HG03354 (cell line): ENCODE measurements around the gene NTRK3.
"Not testable (repeated sequence)": the region's sequence is repeated elsewhere in the genome, so short reads cannot be mapped to it uniquely, and the experiment has no call there.

Experiments used
- ATAC-seq: cut with Tn5 transposase; IDR thresholded peaks from one replicate; pipeline ENCODE4 v1.9.1; 2021; ENCODE audit warnings: mild to moderate bottlenecking; ENCODE audit not compliant: unreplicated experiment, poor library complexity, severe bottlenecking

Gene NTRK3

DNA sequence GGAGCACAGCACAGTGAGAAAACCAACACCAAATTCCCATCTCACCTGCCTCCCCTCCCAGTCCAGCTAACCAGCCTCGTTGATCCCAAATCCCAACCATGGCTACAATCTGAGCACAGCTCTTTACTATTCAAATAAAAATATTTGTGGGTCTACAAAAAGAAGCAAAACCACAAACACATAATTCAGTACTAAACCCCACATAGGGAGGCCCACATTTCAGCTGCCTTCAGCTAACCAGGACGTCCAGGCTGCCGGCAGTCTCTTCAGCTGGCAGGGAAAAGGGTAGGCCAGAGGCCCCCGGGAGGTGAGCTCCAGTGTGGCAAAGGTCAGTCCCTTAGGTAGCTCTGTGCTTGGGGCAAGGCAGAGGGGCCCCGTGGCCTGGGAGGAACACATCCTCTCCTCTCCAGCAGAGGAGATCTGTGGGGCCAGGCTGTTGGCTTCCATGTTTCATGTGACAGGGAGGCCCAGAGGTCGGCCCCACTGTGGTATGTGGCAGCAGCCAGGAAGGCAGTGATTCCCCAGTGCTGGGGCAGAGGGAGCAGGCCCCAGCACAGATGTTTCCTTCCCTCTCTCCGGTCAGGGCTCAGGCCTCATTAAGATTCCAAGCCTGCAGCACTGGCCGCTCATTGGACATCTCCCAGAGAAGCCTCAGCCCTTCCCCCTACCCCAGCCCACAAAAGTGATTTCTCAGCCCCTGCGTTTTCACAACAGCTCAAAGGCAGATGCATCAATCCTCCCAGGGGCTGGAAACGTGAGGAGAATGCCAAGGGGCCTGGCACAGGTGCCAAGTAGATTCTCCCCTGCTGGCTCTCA is 381.4 kb downstream of the NTRK3 start:
- no peak for ATAC-seq

DNA sequence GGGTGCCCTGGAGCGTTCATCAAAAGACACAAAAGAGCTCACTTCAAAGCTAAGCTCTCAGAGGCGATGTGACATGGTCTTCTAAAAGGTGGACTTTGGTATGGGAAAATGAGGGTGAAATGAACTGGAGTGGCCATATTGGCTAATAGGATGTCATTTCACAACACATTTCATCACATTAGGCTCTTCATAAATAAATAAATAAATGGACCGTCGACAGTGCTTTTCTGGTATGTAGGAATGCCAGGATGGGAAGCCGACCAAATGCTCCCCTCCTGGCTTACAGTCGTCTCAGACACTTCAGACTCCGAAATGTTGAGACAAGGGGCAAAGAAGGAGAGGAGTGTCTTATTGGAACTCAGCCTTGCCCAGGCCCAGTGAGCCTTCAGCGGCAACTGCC is 383.0 kb downstream of the NTRK3 start:
- no peak for ATAC-seq

DNA sequence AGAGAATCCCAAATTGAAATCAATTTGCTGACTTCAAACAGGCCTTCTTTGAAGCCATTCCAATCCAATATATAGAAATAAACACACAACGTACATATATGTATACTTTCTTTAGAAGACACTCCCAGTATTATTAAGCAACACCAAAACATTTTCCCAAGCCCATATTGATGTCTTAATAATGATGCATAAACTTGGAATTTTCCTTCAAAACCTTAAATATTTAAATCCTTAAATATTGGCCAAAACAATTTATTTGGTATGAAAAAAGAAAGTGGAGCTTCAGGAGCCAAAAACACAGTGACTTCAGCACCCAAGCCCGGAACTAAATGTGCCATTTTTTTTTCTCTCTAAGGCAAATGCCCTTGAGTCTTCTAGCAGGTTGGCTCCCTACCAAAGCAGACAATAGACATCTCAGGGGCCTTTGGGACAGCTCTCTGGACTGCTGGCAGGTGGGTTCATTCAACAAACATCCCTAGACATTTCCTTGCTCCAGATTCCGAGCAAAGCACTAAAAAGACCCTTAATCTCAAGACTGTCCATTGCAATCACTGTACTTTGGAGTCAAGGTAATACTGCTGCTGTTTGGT is 384.7 kb downstream of the NTRK3 start:
- ATAC-seq: no peak

DNA sequence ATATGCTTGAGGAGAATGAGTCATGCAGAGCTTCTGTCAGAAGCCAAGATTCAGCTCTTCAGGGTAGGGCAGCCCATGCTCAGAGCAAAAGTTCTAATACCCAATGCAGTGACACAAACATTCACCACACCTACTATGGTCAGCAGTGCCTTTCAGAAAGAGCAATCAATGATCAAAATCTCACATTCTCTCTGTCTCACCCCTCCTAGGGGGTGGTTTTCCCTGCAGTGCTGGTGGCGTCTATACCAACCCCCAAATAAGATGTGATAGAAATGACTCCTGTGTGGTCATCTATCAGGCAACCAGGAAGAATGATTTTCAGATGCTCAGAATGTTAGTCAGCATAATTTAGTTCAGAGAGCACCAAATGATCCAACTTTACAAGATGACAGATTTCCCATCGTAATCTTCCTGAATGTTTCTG is 385.3 kb downstream of the NTRK3 start:
- ATAC-seq: no peak

DNA sequence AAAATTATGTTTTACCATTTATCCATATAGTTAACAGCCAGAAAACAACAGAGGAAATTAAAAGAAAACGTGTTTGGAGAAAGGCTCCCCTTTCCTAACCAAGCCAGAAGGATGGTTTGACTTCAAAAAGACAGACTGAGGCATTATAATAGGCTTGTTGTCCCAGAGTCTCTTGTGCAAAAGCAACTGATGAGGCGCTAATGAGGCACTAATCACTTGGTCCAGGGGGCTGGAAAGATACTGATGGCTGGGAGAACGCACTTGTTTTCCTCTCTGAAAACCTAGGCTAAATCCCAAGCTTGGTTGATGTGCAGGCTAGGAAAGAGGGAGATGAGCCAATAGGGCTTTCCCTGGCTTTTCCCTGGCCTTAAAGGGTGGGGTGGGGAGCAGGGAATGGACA is 389.6 kb downstream of the NTRK3 start:
- no peak for ATAC-seq

DNA sequence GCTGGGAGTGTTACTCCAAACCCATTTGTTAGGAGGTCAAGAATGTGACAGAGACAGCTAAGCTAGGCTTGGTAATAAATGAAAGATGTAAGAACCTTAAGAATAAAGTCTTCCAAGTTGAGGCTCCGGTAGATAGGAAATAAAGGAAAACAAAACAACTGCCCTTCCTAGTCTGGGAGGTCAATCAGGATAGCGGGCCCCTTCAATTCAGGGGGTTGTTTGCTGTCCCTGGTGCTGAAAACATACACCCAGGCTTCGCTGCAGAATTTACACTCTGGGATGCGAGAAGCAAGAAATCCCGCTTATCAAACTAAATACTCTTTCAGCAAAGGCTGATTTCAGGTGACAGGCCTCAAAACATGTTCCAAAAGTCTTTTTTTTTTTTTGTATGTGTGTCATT is 393.4 kb downstream of the NTRK3 start:
- no peak for ATAC-seq

DNA sequence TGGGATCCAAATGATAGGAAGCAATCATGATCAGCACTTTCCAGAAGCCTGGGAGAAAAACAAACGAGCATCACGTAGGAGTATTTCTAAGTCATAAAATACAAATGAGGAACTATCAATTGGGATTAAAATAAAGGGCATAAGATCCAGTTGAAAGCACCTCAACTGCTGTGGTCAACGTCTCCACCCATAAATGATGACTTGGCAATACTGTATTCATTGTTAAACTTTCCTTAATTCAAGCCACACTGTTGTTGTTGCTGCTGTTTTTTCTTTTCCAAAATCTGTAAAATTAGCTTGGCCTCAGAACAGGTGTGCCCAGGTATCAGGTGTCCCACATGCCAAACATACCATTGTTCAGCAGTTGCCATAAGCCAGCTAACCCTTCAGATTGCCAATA is 395.8 kb downstream of the NTRK3 start:
- no peak for ATAC-seq

DNA sequence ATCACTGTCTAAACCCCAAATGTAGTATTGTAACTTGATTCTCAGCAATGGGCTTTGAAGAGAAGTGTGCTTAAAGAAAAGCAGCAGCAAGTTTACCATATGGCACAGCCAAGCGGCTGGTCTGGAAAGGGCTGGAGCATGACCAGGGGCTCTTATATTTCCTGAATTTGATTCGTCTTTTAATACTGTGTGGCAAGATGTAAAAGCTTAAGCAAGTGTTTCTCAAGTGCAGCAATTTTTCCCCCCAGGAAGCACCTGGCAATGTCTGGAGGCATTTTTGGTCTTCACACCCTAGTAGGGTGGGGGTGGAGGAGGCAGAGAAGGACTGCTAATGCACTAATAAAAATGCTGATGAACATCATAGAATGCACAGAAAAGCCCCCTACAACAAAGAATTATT is 397.9 kb downstream of the NTRK3 start:
- no peak for ATAC-seq

DNA sequence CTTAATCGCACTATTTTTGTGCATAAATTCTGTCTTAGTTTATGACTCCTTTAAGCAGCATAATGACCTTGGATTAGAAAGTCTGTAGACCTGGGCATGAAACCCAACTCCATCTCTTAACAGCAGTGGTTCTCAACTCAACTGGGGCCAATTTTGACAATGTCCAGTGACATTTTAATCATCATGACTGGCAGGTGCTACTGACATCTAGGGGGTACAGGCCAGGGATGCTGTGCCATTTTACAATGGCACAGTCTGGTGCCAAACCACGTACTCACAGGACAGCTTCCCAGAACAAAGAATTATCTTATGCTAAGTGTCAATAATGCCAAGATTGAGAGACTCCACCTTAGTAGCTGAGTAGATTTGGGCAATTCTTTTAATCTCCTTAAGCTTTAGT is 405.0 kb downstream of the NTRK3 start:
- ATAC-seq: no peak

DNA sequence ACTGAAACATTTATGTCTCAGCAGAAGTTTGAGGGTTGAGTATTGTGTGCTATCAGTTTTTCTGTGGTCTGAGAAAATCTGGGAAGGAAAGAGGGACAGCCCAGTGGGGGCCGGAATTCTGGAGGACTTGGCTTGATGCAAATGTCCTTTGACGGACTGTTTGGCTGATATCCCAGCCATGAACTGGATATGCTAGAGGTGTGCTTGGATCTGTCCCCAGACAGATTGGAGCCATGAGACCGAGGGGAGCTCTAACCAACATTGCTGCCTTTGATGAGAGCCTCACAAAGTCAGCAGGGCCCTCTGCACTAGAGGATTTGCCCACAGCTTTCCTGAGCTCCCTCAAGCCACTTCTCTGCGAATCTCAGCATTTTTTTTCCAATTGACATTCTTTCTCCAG is 405.6 kb downstream of the NTRK3 start:
- no peak for ATAC-seq

DNA sequence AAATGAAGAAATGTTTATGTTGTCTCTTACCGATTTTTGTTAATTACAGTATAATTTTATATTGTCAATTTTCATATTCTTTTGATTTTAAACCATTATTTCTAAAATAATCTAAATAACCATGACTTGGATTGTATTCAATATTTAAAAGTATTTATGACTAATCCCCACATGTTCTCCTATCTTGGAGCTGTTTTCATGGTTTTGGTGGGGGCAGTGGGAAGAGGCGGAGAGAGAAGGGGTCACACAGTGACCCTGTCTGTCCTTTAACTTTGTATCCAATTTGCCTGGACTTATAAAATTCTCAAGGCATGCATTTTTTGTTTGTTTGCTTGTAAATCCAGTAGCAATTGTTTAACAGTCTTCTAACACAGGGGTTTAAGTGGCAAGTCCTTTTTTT is 407.4 kb downstream of the NTRK3 start:
- ATAC-seq: no peak

DNA sequence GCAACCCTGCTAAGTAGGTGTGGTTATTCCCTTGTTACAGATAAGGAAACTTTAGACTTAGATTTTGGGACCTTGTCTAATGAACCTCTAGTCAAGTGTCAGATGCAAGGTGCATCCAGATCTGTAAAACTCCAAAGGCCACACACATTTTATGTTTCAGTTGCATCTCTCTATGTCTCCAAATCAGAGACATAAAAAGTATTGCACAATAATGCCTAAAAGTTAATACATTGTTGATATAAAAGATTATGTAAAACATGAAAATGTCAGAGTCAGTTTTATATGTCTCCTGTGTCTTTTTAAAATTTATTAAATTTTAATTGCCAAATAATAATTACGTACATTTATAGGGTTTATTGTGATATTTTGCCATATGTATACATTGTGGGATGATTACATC is 408.5 kb downstream of the NTRK3 start:
- no peak for ATAC-seq

DNA sequence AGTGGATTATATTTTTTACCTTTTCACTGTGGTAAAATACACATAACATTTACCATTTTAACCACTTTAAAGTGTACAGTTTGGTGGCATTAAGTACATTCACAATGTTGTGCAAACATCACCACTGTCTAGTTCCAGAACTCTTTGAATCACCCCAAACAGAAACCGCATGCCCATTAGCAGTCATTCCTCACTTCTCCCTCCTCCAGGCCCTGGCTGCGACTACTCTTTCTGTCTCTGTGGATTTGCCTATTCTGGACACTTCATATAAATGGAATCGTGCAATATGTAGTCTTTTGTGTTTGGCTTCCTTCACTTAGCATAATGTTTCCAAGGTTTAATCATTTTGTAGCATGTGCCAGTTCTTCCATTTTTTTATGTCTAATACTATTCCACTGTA is 409.8 kb downstream of the NTRK3 start:
- ATAC-seq: no peak

DNA sequence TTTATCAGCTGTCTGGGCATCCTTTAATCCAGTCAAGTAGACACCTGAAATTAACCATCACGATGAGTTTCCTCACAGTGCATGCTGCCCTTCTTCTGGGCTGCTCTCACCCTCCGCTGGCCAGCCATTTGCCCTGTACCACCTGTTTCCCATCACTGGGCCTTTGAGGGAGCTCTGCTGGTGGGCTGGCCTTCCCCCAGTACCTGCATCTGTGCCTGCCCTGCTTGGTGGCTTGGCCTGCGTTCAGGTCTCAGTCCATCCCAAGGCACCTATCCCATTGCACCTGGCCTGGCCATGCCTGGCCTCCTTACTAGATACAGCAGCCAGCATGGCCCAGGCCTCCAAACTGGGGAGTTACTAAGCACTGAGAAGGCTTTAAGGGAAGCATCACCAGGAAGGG is 413.2 kb downstream of the NTRK3 start:
- ATAC-seq: no peak

DNA sequence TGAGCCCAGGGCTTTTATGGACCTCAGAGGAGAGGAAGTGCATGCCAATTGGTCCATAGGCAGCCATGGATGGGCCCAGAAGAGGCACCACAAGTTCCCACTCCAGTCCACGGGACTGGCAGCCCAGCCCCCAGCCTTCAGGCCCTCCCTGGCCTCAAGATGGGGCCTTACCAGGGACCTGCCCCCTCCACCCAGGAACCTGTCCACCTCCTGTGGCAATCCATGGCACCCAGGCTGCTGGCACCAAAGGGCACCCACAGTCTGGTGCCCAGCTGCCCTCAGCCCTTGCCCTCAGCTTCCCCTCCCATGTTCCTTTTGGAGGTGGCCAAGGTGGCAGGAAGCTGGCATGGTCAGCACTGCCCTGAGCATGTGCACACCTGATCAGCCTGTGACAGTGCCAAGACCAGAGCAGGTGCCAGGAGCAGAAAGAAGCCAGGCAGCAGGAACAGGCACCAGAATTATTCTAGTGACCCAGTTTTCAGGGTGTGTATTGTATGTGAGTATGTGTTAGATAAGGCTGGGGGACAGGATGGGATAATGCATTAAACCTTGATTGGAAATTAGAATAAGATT is 415.0 kb downstream of the NTRK3 start:
- ATAC-seq: no peak

DNA sequence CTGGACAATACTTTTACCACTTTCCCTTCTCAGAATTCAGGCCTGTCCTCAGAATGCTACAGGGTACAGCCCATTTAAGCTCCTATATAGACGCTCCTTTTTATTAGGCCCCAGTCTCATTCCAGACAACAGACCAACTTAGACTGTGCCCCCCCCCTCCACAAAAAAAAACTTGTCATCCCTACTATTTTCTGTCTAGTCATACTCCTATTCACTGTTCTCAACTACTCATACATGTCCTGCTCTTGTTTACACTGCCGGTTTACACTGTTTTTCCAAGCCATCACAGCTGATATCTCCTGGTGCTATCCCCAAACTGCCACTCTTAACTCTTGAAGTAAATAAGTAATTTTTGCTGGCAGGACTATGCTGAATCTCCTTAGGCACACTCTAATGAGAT is 420.7 kb downstream of the NTRK3 start:
- ATAC-seq: not testable (repeated sequence)

DNA sequence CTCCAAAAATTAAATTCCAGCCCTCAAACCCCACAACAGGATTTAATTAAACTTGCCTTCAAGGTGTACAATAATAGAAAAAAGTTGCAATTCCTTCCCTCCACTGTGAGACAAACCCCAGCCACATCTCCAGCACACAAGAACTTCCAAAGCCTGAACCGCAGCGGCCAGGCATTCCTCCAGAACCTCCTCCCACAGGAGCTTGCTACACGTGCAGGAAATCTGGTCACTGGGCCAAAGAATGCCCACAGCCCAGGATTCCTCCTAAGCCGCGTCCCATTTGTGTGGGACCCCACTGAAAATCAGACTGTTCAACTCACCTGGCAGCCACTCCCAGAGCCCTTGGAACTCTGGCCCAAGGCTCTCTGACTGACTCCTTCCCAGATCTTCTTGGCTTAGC is 423.2 kb downstream of the NTRK3 start:
- ATAC-seq: not testable (repeated sequence)

DNA sequence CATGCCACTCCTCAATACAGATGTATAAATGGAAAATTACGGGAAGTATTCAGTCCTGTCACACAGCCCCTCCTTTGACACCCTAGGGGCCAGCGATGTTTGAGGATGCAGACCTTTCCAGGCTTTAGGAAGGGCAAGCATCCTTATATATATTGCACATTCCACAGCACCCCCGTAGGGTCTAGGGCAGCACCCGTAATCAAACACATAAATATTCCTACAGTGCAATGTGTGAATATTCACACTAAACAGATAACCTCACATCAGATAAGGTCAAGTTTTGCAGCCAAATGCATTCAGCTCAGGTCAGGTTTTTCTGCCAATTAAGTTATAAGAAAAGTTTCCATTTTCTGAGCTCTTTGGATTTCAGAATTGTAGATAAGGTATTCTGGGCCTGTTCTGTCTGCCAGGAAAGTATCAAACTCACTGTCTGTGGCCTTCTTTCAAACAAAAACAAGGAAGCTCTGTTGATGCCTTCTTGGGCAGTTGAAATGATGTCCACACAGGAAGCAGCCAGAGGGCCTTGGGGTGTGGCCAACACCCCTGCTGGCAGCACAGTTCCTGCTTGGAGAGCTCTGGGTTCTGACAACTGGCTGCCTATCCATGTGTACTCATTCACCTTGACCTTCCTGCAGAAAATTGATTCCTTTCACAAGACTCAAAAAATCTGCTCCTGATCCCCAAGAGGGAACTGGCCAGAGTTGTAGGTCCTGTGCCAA is 427.0 kb downstream of the NTRK3 start:
- ATAC-seq: no peak

DNA sequence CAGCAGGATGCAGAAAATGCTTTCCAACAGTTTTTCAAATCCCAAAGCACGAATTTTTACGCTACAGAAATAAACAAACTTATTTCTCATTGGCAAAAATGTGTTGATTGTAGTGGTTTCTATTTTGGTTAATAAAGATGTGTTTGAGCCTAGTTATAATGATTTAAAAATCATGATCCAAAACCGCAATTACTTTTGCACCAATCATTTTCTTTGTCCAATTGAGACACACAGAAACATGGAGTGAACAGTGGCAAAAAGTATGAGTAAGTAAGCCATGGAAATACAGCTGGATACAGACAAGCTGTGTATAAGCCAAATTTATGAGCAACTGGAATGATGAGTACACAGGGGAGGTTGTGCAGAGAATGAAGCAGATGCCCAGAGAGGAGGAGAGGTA is 427.9 kb downstream of the NTRK3 start:
- no peak for ATAC-seq

DNA sequence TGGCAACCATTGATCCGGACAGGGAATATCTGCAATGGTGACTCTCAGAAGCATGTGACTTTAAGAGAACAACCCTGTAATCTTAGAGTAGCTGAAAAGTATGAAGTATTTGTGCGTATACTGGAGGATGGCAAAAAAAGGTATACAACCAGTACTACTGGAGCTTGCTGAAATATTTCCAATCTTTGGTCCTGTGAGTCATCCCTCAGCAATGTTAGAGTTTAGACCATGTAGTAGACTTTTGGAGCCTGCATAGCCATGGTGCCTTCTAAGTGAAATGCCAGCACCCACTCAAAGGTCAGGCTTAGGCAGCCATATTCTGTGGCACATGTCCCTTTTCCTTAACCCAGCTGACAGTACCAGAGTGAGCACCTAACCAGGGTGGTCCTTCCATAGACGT is 429.4 kb downstream of the NTRK3 start:
- ATAC-seq: no peak
